GM12878 (cell line): Measurements from ENCODE around the gene ZMIZ1. TPM values are rescaled to one million over a fixed set of nuclear protein-coding genes. Genes with fewer than 3 reads are reported as not detected.

Experiments
- ATAC-seq: fragments of 200-7000 bp; cut with Tn5 transposase; 3 replicates; pipeline ENCODE4 v1.9.1; 2020; ENCODE audit warnings: mild to moderate bottlenecking, moderate library complexity
- BruUV-seq: library from RNA; stranded (reverse); fragments of 400-500 nt; replicated peaks from 2 replicates; lab custom pipeline; 2021; lab: Mats Ljungman, UMichigan
- CTCF ChIA-PET: fragments of 300-600 bp; sonication (Branson Sonifier 250); formaldehyde crosslinking; extraction: SDS; loops from one replicate; lab custom pipeline; 2021; ENCODE audit warnings: inconsistent platforms; lab: Yijun Ruan, JAX
- POLR2A ChIA-PET: fragments of 350-600 bp; formaldehyde crosslinking; extraction: SDS; loops from one replicate; lab custom pipeline; 2021; ENCODE audit warnings: inconsistent platforms; lab: Charles Lee
- RAD21 ChIA-PET: fragments of 300-600 bp; sonication (Branson Sonifier 250); formaldehyde crosslinking; loops from one replicate; lab custom pipeline; 2023; ENCODE audit warnings: antibody characterized with exemption; ENCODE audit not compliant: unreplicated experiment; lab: Charles Lee
- SMC1A ChIA-PET: fragments of 300-600 bp; sonication (Branson Sonifier 250); formaldehyde crosslinking; loops from one replicate; lab custom pipeline; 2023; ENCODE audit not compliant: unreplicated experiment, uncharacterized antibody; lab: Charles Lee
- DNase-seq: peaks from one replicate; pipeline ENCODE4 v3.0.0-alpha.2; 2011; ENCODE audit warnings: low read depth, low spot score
- FAIRE-seq: peaks from 3 replicates; lab custom pipeline; 2011; peaks lifted over from hg19 to GRCh38; lab: Jason Lieb, UNC
- H2AFZ ChIP-seq: 2 replicates; pipeline ENCODE4 v1.6.0; 2011; ENCODE audit warnings: low read depth, low read length, control low read depth; ENCODE audit not compliant: control insufficient read depth
- H3K27ac ChIP-seq: 2 replicates; pipeline ENCODE4 v1.5.1; 2011; ENCODE audit warnings: control low read depth; ENCODE audit not compliant: control insufficient read depth, insufficient read depth
- H3K27me3 ChIP-seq, 2 experiments: replicated peaks in 1 of 2; 2 replicates each; pipeline versions ENCODE4 v1.6.0 to v1.6.1; 2011; ENCODE audit warnings: low read length in 1 of 2; ENCODE audit not compliant: control insufficient read depth in 2 of 2, insufficient read depth in 2 of 2
- H3K36me3 ChIP-seq, 2 experiments: 2 replicates each; pipeline ENCODE4 v1.5.1; 2011; ENCODE audit warnings: low read length in 1 of 2; ENCODE audit not compliant: control insufficient read depth in 2 of 2, insufficient read depth in 2 of 2
- H3K4me1 ChIP-seq: 2 replicates; pipeline ENCODE4 v1.6.1; 2011; ENCODE audit warnings: mild to moderate bottlenecking, low read length, moderate library complexity, mixed read lengths; ENCODE audit not compliant: control insufficient read depth, insufficient read depth
- H3K4me2 ChIP-seq: 2 replicates; pipeline ENCODE4 v1.6.0; 2011; ENCODE audit warnings: control low read depth; ENCODE audit not compliant: control insufficient read depth, insufficient read depth
- H3K4me3 ChIP-seq: fragments of 200-600 bp; sonication (generic); 2 replicates; pipeline ENCODE4 v1.5.1; 2016
- H3K79me2 ChIP-seq: 2 replicates; pipeline ENCODE4 v1.6.0; 2011; ENCODE audit warnings: low read length; ENCODE audit not compliant: control insufficient read depth, insufficient read depth
- H3K9ac ChIP-seq: 2 replicates; pipeline ENCODE4 v1.8.0; 2011; ENCODE audit warnings: low read length, control low read depth, mixed read lengths; ENCODE audit not compliant: control insufficient read depth, insufficient read depth
- H3K9me3 ChIP-seq: replicated peaks from 3 replicates; pipeline ENCODE4 v1.5.1; 2011; ENCODE audit warnings: mild to moderate bottlenecking, low read length; ENCODE audit not compliant: control insufficient read depth, insufficient read depth
- H4K20me1 ChIP-seq: 2 replicates; pipeline ENCODE4 v1.6.0; 2011; ENCODE audit not compliant: control insufficient read depth, insufficient read depth
- CEBPZ ChIP-seq: fragments of 150-350 bp; IDR thresholded peaks from 2 replicates; pipeline ENCODE4 v1.6.1; 2016; ENCODE audit warnings: low read depth, low read length
- ESRRA ChIP-seq: IDR thresholded peaks from 2 replicates; pipeline ENCODE4 v1.6.1; 2012; ENCODE audit warnings: mild to moderate bottlenecking, low read length, improper control_type of control experiment
- HDGF ChIP-seq: fragments of 450-650 bp; IDR thresholded peaks from 2 replicates; pipeline ENCODE4 v1.6.1; 2016; ENCODE audit warnings: antibody characterized with exemption
- POLR2AphosphoS5 ChIP-seq: IDR thresholded peaks from 2 replicates; pipeline ENCODE4 v1.6.1; 2011; ENCODE audit warnings: mild to moderate bottlenecking, low read length, inconsistent platforms
- RELA ChIP-seq: fragments of 450-650 bp; IDR thresholded peaks from 2 replicates; pipeline ENCODE4 v1.8.0; 2014; ENCODE audit warnings: borderline replicate concordance; ENCODE audit not compliant: partially characterized antibody
- RFX5 ChIP-seq: IDR thresholded peaks from 2 replicates; pipeline ENCODE4 v1.6.1; 2011; ENCODE audit warnings: low read depth, low read length, improper control_type of control experiment
- SREBF1 ChIP-seq: IDR thresholded peaks from 2 replicates; pipeline ENCODE4 v1.6.1; 2012; ENCODE audit warnings: mild to moderate bottlenecking, low read length
- ZBTB33 ChIP-seq: fragments of 450-650 bp; IDR thresholded peaks from 2 replicates; pipeline ENCODE4 v1.6.1; 2017; ENCODE audit warnings: mild to moderate bottlenecking
- whole genome bisulfite sequencing: methylation state at CpG from one replicate; pipeline ENCODE4 v1.1.6; 2016; ENCODE audit warnings: low lambda C conversion rate; ENCODE audit not compliant: insufficient replicate concordance, insufficient coverage; ENCODE audit errors: missing lambda C conversion rate; 5-methylcytosine and 5-hydroxymethylcytosine counted together
- in situ Hi-C: fragments of 300-500 bp; cut with MboI; formaldehyde crosslinking; loops from 9 replicates; pipeline ENCODE4 v1.14.3; 2018; ENCODE audit warnings: mixed read lengths
- intact Hi-C: fragments of 100-400 bp; cut with micrococcal nuclease; formaldehyde crosslinking; loops from one replicate; pipeline ENCODE4 v1.14.2; 2022; ENCODE audit not compliant: unreplicated experiment
- polyA plus RNA-seq, 11 experiments: library from polyadenylated mRNA; depleted of rRNA in 4 of 11; unstranded in 6 of 11; stranded (reverse) in 5 of 11; fragments of >200 nt; fragmentation: Nextera tagmentation in 4 of 11; fragmentation: Illumina TruSeq in 1 of 11; extraction: Ambion mirVana in 4 of 11; extraction: Trizol in 1 of 11; gene quantifications; 1 replicate in 1 of 11; 2 replicates in 10 of 11; pipeline versions ENCODE4 v1.2.1 to v1.2.3, GENCODE V29; 2011 to 2016; ENCODE audit warnings: inconsistent platforms in 2 of 11, missing spikeins in 2 of 11, low read depth in 1 of 11
- total RNA-seq, 4 experiments: library from RNA; depleted of rRNA in 3 of 4; stranded (reverse); fragments of >200 nt in 3 of 4; fragmentation: Illumina TruSeq in 1 of 4; extraction: Trizol in 1 of 4; gene quantifications; 2 replicates each; pipeline versions ENCODE4 v1.2.1 to v1.2.3, GENCODE V29; 2013 to 2021

ZMIZ1 gene
- total and polyA plus RNA-seq, 10 of the 15 experiments (the other 5 are each of a cell fraction or from before 2014, with no cell fraction given) = 3.1 to 82.3 (median 14.9) TPM

GRCh38 chr10:79107736-79108264, 39.0 kb downstream of the ZMIZ1 start:
- FAIRE-seq (no peak), DNase-seq (no peak), ATAC-seq (no peak)
- H3K4me2 ChIP-seq = no peak overlapping the region
- no peak overlapping the region for H3K9ac ChIP-seq
- BruUV-seq = no TSS peak
- intact Hi-C loops = no loop called here
- ChIA-PET POLR2A (no interaction called here), RAD21 (no interaction called here), CTCF (no interaction called here), SMC1A (no interaction called here)
- WGBS = 50% methylated on average over 5 of the region's 5 CpGs
- no peak overlapping the region for H3K4me3 ChIP-seq
- no peaks in the 10 kb centered on the region for H3K79me2 ChIP-seq
- no peak overlapping the region for H3K27ac ChIP-seq
- TF ChIP-seq CEBPZ = no peak
- no peak for TF ChIP-seq RELA
- TF ChIP-seq ESRRA = no peak
- no peak for TF ChIP-seq ZBTB33
- TF ChIP-seq HDGF = no peak
- TF ChIP-seq POLR2AphosphoS5 = no peak
- TF ChIP-seq SREBF1 = no peak
- TF ChIP-seq RFX5 = no peak
- no peaks in the 10 kb centered on the region; a peak in 1 of 4 replicates for H3K27me3 ChIP-seq
- in situ Hi-C loops = no loop called here
- H3K9me3 ChIP-seq = no peaks in the 10 kb centered on the region
- no peak overlapping the region for H2AFZ ChIP-seq
- peaks cover 5% of the 10 kb centered on the region; the same call in 1 of the 2 replicates for H3K4me1 ChIP-seq
- H3K36me3 ChIP-seq = no peaks in the 10 kb centered on the region
- no peaks in the 10 kb centered on the region for H4K20me1 ChIP-seq
